Activated CD8-positive, alpha-beta T cell treated with anti-CD3 and anti-CD28 coated beads for 36 hours (primary cell): ENCODE measurements around the gene TBXA2R. TPM values are rescaled to one million over a fixed set of nuclear protein-coding genes. Genes with fewer than 3 reads are reported as not detected.
"Not testable (repeated sequence)": the region's sequence is repeated elsewhere in the genome, so short reads cannot be mapped to it uniquely, and the experiment has no call there.

Experiments
- ATAC-seq: fragments of 200-7000 bp; cut with Tn5 transposase; one replicate; pipeline ENCODE4 v1.10.0; 2021; ENCODE audit warnings: mild to moderate bottlenecking, moderate library complexity
- CTCF ChIA-PET: fragments of 350-600 bp; sonication (Branson Sonifier 250); formaldehyde crosslinking; loops from one replicate; lab custom pipeline; 2021; ENCODE audit warnings: antibody characterized with exemption; lab: Charles Lee
- POLR2A ChIA-PET: fragments of 350-600 bp; sonication (Branson Sonifier 250); formaldehyde crosslinking; loops from one replicate; lab custom pipeline; 2021; ENCODE audit warnings: antibody characterized with exemption; lab: Charles Lee
- DNase-seq: peaks from one replicate; pipeline ENCODE4 v3.0.0-alpha.2; 2020
- H3K27ac Mint-ChIP-seq: one replicate; pipeline ENCODE4 v1.8.0; 2021; ENCODE audit warnings: mild to moderate bottlenecking, mixed read lengths
- H3K27me3 Mint-ChIP-seq: one replicate; pipeline ENCODE4 v1.8.0; 2021; ENCODE audit warnings: mixed read lengths
- H3K36me3 Mint-ChIP-seq: one replicate; pipeline ENCODE4 v1.8.0; 2021; ENCODE audit warnings: low read depth, mixed read lengths
- H3K4me1 Mint-ChIP-seq: one replicate; pipeline ENCODE4 v1.8.0; 2021; ENCODE audit warnings: low read depth, mixed read lengths
- H3K4me3 Mint-ChIP-seq: one replicate; pipeline ENCODE4 v1.8.0; 2021; ENCODE audit warnings: mild to moderate bottlenecking, moderate library complexity, mixed read lengths
- H3K9me3 Mint-ChIP-seq: one replicate; pipeline ENCODE4 v1.8.0; 2021; ENCODE audit warnings: mixed read lengths
- CTCF ChIP-seq: fragments of 200-600 bp; IDR thresholded peaks from one replicate; pipeline ENCODE4 v1.8.0; 2022; ENCODE audit warnings: antibody characterized with exemption, mild to moderate bottlenecking
- intact Hi-C: fragments of 100-400 bp; cut with micrococcal nuclease; formaldehyde crosslinking; loops from one replicate; pipeline ENCODE4 v1.10.0; 2022
- total RNA-seq, 2 experiments: library from RNA; stranded (reverse); gene quantifications; one replicate each; pipeline ENCODE4 v1.2.3, GENCODE V29; 2021

The TBXA2R gene
- total RNA-seq, 2 experiments from 2014 or later = 2.7 to 3.0 TPM

- Mint-ChIP-seq H3K27me3 (no peaks in the 10 kb centered on the region), H3K4me3 (no peak overlapping the region), H3K4me1 (peaks cover 2% of the 10 kb centered on the region), H3K27ac (no peak overlapping the region), H3K36me3 (no peaks in the 10 kb centered on the region), H3K9me3 (no peaks in the 10 kb centered on the region)
- no peak for ATAC-seq
- ChIA-PET CTCF (no interaction called here), POLR2A (no interaction called here)
- DNase-seq = no peak
- intact Hi-C loops = no loop called here
- no peak for TF ChIP-seq CTCF
Observed at GRCh38 chr19:3634496-3635045, 27.9 kb upstream of the TBXA2R start.

- H3K4me3 Mint-ChIP-seq = no peak overlapping the region
- POLR2A ChIA-PET = no interaction called here
- H3K36me3 Mint-ChIP-seq = no peaks in the 10 kb centered on the region
- TF ChIP-seq CTCF = no peak
- H3K9me3 Mint-ChIP-seq = no peaks in the 10 kb centered on the region
- ATAC-seq = no peak
- peaks cover 2% of the 10 kb centered on the region for H3K4me1 Mint-ChIP-seq
- intact Hi-C loops = no loop called here
- H3K27me3 Mint-ChIP-seq = no peaks in the 10 kb centered on the region
- H3K27ac Mint-ChIP-seq = no peak overlapping the region
- CTCF ChIA-PET = no interaction called here
- no peak for DNase-seq
Observed at GRCh38 chr19:3633559-3633988, 26.9 kb upstream of the TBXA2R start.

GRCh38 chr19:3632739-3633558 lies 26.3 kb upstream of the TBXA2R start:
- ATAC-seq (no peak), DNase-seq (no peak)
- intact Hi-C loops = no loop called here
- no peak overlapping the region for H3K27ac Mint-ChIP-seq
- CTCF ChIA-PET = no interaction called here
- POLR2A ChIA-PET = no interaction called here
- H3K27me3 Mint-ChIP-seq = no peaks in the 10 kb centered on the region
- no peak for TF ChIP-seq CTCF
- no peaks in the 10 kb centered on the region for H3K9me3 Mint-ChIP-seq
- H3K36me3 Mint-ChIP-seq = no peaks in the 10 kb centered on the region
- H3K4me1 Mint-ChIP-seq = no peaks in the 10 kb centered on the region
- H3K4me3 Mint-ChIP-seq = no peak overlapping the region

GRCh38 chr19:3632098-3632497 lies 25.4 kb upstream of the TBXA2R start:
- H3K9me3 Mint-ChIP-seq = no peaks in the 10 kb centered on the region
- no peak overlapping the region for H3K4me3 Mint-ChIP-seq
- H3K4me1 Mint-ChIP-seq = peaks cover 1% of the 10 kb centered on the region
- no peak for ATAC-seq
- TF ChIP-seq CTCF = no peak
- CTCF ChIA-PET = no interaction called here
- no peak for DNase-seq
- no peak overlapping the region for H3K27ac Mint-ChIP-seq
- intact Hi-C loops = no loop called here
- POLR2A ChIA-PET = no interaction called here
- H3K27me3 Mint-ChIP-seq = no peaks in the 10 kb centered on the region
- no peaks in the 10 kb centered on the region for H3K36me3 Mint-ChIP-seq

- no peak for TF ChIP-seq CTCF
- Mint-ChIP-seq H3K27ac (no peak overlapping the region), H3K9me3 (no peaks in the 10 kb centered on the region), H3K36me3 (no peaks in the 10 kb centered on the region), H3K4me1 (peaks cover 7% of the 10 kb centered on the region), H3K27me3 (no peaks in the 10 kb centered on the region), H3K4me3 (no peak overlapping the region)
- POLR2A ChIA-PET = no interaction called here
- intact Hi-C loops = no loop called here
- CTCF ChIA-PET = no interaction called here
- DNase-seq = no peak
- no peak for ATAC-seq
Observed at GRCh38 chr19:3631053-3631861, 24.6 kb upstream of the TBXA2R start.

- POLR2A ChIA-PET, intact Hi-C loops, H3K9me3 Mint-ChIP-seq, H3K4me3 Mint-ChIP-seq, DNase-seq, H3K27ac Mint-ChIP-seq, ATAC-seq, H3K27me3 Mint-ChIP-seq, H3K36me3 Mint-ChIP-seq: not testable (repeated sequence)
- CTCF ChIA-PET = interaction anchor here (2.1 kb wide), 1 partner anchor 44 kb away, joined by 7 read pairs; the partner anchor contains the start of gene GIPC3
- H3K4me1 Mint-ChIP-seq = peaks cover 23% of the 10 kb centered on the region
Observed at GRCh38 chr19:3628766-3629165, 22.1 kb upstream of the TBXA2R start.
